NCI-H226 (cell line): Measurements from ENCODE around the gene SLC29A3.

Source experiments
- DNase-seq: peaks from one replicate; pipeline ENCODE4 v3.0.0-alpha.2; 2015

SLC29A3 gene

DNA sequence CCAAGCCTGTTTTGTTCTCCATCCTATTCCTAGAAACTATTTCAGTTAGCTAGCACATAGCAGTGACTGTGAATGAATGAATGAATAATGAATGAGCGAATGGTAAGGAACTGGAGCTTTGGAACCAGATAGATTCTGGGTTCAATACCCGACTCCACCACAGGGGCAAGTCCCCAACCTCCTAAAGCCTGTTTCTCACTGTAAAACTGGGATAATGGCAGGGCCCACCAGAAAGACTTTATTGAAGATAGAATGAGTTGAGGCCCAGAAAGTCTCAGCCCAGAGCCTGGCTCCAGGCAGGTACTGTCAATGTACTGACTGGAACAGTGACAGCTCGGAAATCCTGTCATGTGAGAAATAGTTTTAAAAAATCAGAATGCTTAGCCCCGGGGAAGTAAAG, 76.6 kb downstream of the SLC29A3 start:
- no peak for DNase-seq

DNA sequence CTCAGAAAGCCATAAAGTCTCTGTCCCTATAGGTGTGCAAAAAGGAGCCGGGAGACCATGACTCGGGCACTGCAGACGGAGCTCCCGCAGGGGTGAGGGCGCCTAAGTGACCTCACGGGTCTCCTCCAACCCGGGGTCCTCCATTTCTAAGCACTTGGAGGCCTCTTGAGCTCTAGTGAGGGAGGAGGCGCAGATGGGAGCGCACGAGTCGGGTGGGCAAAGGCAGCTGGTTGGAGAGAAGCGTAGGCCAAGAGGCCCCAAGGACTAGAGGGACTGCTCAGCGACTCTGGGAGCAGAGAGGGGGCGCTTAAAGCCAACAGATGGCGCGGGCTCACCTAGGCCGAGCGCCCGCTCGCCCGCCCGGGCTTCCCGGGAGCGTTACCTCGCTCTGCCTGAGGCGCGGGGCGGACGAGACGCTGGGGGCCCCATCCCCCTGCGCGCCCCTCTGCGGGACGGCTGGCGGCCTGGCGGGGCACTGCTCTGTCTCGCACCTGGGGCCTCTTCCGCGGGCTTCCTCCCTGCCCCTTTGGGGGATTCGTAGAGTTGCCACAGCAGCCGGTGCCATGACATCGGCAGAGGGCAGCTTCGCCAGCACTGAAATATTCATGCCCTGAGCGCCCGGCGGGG, 77.1 kb downstream of the SLC29A3 start:
- no peak for DNase-seq

DNA sequence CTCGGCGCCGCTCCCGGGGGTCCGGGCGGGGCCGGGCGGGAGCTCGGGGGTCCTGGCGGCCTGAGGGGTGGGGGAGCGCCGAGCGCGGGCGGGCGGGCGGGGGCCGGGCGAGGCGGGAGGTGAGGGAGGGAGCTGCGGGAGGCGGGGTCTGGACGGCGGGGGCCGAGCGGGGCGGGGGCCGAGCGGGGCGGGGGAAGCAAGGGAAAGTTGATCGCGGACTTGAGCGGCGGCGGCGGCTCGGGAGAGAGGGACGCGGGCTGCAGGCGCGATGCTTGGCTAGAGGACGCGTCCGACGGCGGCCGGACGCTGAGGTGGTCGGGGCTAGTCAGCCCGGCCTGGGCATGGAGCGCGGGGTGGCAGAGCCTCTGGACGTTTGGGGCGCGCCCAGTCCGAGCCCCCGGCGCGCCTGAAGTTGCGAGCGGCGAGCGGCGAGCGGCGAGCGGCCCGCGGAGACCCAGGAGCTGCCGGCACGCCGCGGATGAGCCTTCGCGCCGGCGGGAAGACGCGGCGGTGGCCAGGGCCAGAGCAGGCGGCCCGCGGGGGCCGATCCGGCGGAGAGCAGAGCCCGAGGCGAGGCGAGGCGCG, 77.7 kb downstream of the SLC29A3 start, which contains the start of gene CDH23:
Gene CDH23, plus strand, starts transcription at position 210 of the 585 bp plus-strand sequence. CDS start 42,912 bp downstream, outside the sequence.
- no peak for DNase-seq

DNA sequence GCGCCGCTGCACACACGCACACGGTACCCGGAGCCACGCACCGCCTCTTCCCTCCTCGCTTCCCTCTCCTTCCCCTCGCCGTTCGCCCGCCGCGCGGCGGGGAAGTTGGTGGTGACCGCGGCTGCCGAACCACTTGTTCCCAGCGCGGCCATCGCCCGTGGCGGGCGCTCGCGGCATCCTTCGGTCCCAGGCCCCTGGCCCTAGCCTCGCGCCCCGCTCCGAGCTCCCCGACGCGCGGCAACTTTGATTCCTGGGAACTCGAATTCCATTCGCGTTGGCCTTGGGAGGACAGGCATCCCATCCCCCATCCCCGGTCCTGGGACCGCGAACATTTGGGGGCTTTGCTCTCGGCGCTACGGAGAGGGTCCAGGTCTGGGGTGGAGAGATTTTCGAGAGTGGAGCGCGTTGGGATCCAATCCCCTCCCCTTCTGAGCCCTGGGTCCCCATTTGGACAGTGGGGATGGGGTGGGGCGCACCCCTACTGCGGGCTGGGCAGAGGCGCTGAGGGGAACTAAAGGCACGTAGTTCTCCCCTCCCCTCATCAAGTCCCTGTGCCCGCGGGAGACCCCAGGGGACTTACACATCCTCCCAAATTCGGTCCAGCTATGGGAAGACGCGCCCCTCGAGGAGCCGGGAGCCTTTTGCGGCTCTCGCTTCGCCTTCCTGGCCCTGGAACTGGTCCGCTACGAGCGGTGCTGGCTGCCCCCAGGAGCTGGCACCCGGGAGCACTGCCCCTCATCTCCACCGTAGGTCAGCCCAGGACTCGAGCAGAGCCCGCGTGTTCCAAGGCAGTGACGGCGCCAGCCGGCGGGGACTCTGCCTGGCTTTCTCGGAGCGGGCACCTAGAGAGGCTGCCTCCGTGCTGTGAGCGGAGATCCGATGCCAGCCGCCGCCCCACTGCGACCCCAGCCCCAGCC, 78.5 kb downstream of the SLC29A3 start:
- no peak for DNase-seq

DNA sequence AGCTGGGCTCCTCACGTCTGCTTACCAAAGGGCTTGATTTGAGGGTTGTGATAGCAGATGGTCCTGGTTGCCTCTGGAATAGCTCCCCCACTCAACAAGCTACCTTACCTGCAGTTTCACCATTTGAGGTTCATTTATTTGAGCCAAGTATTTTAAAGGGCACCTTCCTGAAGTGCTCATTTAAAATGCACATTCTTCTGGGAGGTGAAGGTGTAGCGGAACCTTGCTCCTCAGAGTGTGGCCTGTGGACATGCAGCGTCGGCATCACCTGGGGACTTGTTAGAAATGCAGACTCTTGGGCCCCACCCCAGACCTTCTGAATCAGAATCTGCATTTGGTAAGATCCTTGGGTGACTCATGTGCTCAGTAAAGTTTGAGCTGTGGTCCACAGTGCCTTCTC, 79.9 kb downstream of the SLC29A3 start:
- no peak for DNase-seq

DNA sequence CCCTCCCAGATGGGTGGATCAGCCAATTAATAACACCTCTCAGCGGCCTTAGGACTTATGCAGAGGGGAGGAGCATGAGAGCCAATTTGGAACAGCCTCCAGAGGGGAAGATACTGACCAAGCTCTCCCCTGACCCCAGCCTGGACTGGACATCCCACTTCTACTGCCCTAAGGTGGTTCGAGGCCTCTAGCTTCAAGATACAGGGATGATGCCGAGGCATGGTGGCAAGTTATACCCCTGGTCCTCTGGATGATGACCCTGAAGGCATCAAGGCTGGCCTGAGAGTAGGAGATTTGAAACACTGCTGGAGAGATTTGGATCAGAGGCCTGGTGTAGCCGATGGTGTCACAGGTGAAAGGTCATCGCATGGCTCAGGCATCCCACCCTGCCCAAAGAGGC, 80.9 kb downstream of the SLC29A3 start:
- no peak for DNase-seq

DNA sequence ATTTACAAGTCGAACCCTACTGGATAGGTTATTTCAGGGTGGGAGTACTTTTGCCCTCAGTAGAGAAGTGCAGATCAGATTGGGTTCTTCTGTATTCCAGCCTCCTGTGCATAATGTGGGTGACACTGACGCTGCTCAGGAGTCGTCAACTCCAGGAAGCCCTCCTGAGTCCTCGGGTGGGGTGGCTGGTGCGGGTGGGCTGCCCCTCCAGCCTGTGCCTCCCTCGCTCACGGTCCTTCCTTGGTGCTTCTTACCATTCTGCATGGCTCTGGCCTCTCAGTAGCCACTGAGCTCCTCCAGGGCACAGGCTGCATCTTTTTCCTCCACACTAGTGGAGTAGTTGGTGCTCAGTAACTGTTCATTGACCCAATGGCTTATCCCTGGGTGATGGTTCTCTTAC, 82.0 kb downstream of the SLC29A3 start:
- DNase-seq, result no peak

DNA sequence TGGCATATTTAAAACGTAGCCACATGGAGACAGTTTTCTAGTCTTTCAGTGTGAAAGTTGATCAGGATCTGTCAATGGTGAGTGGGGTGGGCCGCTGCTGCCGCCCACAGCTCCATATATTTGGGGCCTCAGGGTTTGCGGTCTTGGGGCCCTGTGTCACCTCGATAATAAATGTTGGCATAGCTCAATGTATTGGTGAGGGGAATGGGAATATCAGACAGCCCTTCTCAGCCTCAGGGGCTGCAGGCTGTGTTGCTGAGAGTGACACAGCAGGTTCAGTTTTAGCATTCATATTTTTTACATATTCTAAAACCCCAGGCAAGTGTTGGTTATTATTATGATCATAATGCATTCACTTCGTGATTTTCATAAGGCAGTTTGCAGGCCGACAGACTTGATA, 82.9 kb downstream of the SLC29A3 start:
- no peak for DNase-seq

DNA sequence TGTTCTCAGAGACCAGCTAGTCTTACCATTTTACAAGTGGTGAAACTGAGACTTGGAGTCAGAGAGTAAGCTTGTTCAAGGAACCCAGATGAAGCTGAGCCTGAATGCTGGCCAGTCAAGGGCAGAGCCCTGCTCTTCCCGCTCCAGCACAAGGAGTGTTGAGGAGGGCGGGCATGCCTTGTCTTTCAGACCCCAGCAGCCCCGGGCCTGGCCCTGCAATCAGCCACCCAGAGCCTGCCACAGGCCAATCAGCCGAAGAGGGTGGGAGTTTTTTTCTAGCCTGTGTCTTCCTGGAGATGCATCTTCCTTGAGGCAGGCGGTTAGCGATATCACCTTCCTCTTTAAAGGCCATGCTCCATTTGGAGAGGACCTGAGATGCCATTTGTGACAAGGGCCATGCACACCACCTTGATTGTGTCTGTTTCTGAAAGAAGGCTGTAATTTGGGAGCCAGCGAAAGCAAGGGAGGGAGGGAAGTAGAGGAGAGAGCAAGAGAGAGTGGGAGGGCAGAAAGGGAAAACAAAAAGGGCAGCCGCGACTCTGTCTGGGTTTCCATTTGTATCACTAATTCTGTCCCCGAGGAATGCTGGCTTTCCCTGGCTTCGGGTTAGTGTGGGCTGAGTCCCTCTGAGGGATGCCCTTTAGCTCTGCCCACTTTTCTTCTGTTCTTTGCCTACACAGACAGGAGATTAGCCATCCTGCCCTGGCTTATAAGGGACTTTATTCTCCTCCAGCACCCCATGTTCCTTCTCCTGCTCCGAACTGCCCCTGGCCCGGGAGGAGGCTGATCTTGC, 85.6 kb downstream of the SLC29A3 start:
- DNase-seq, result no peak

DNA sequence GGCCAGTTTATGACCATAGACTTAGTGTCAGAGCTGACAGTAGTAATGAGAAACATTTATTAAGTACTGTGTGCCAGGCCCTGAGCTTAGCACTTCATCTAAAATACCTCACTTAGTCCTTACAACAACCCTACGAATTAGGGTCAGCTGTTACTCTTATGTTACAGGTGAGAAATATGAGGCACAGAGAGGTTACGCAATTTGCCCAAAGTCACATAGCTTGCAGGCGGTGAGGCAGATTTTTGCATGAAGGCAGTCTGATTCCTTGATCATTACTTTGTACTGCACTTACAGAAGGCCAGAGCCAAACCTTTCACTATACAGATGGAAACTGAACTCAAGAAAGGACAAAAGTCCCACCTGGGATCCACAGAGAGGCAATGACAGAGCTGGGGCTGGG, 87.8 kb downstream of the SLC29A3 start:
- DNase-seq, result no peak

DNA sequence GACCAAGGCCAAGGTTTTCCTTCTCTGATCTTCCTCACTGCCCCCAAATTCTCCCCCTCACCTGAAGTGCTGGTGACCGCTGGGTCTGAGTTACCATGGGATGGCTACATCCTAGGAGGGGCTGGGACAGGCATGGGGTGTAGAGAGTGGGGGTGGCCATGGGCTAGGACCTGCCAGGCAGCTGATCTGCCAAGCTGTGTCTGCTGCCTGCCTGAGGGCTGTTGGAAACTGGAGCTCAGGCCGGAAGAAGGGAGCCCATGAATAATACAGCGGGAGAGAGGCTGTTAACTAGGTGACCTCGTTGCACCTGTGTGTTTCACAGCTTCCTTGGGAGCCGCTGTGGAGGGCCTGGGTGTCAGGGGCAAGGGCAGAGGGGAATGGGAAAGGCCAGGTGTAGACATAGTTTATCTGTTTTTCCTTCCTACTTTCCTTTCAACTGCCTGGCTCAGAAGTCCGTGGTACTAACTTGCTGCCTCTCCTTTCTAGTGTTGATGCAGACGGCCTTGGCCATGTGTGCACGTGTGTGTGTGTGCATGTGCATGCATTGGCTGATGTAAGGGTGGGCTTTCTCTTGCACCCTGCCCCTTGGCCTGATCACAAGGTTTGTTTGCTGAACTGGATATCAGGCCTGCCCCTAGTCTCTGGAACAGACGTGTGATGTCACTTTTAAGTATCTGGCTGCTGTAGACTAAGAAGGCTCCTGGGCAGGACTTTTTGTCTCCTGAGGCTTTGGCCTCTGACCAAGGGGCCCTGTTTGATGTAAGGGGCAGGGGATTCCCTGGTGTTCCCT, 89.6 kb downstream of the SLC29A3 start:
- DNase-seq, result no peak

DNA sequence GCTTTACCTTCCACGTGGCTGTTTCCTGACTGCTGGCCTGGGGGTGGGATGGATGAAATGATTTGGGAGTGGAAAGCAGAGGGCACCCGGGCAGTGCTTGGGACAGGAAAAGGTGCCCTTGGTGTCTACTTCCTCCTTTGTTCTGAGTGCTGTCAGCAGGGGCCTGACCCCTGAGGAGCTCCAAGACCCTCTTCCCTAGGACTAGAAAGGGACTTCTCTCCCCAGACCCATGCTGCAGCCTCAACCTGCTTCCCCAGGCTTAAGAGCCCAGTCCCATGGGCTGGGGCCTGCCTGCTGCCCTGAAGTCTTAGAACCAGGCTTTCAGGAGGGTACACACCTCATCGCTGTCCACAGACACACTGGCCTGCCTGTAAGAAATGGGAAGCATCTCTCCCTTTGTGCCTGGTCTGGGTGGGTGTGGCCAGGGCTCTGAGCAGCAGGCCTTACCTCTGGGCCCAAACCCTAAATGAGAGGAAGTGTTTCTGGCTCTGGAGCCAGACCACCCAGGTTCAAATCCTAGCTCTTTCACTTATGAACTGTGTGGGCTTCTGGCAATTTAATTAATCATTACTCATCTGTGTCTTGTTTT, 90.6 kb downstream of the SLC29A3 start:
- DNase-seq, result no peak
